IPS-20b (cell line): ENCODE results near the gene IP6K3.

Experiments used
- H3K27ac ChIP-seq: one replicate; pipeline ENCODE4 v1.5.1; 2013; ENCODE audit warnings: low read length
- H3K27me3 ChIP-seq: 2 replicates; pipeline ENCODE4 v1.6.1; 2013; ENCODE audit warnings: mild to moderate bottlenecking, low read length, inconsistent platforms; ENCODE audit not compliant: insufficient read depth
- H3K36me3 ChIP-seq: 2 replicates; pipeline ENCODE4 v1.6.1; 2013; ENCODE audit warnings: low read depth, mild to moderate bottlenecking, inconsistent platforms, low read length, moderate library complexity; ENCODE audit not compliant: insufficient read depth
- H3K4me1 ChIP-seq: 2 replicates; pipeline ENCODE4 v1.6.1; 2013; ENCODE audit warnings: mild to moderate bottlenecking, control low read depth, inconsistent platforms, low read length, moderate library complexity; ENCODE audit not compliant: insufficient read depth
- H3K4me3 ChIP-seq: 2 replicates; pipeline ENCODE4 v1.5.1; 2013; ENCODE audit warnings: mild to moderate bottlenecking, low read length, inconsistent platforms
- H3K9ac ChIP-seq: 2 replicates; pipeline ENCODE4 v1.6.1; 2013; ENCODE audit warnings: low read depth, mild to moderate bottlenecking, inconsistent platforms, low read length, moderate library complexity
- H3K9me3 ChIP-seq: 2 replicates; pipeline ENCODE4 v1.6.1; 2013; ENCODE audit warnings: mild to moderate bottlenecking, low read depth, low read length, inconsistent platforms; ENCODE audit not compliant: insufficient read depth

The IP6K3 gene

DNA sequence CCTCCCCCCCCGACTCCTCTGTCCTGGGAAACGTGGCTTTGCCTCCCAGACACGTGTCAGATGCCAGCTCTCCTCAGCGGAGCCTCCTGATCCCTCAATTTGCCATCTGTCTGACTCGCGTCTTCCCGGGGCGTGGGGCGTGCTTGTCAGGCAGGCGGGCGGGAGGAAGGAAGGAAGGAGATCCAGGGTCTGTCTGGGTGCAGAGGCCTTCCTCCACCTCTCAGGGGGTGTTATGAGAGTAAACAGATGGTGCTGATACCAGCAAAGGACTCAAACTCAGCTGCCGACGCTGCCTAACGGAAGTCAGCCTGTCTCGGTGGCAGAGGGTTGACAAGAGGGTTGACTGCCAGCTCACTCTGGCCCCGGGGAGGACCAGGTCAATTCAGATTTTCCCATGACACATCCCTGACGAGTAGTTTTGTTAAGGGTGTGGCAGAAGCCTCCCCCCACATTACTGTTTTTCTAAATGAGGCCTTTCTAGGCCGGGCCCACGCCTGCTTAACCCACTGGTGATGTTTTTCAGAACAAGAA is 52.2 kb downstream of the IP6K3 start:
- no peak overlapping the region for H3K9ac ChIP-seq
- H3K9me3 ChIP-seq = no peaks in the 10 kb centered on the region
- H3K4me1 ChIP-seq = no peaks in the 10 kb centered on the region
- no peak overlapping the region for H3K27ac ChIP-seq
- no peak overlapping the region for H3K4me3 ChIP-seq
- no peaks in the 10 kb centered on the region for H3K27me3 ChIP-seq
- H3K36me3 ChIP-seq = peaks cover 94% of the 10 kb centered on the region

GRCh38 chr6:33693186-33694105 is 53.3 kb downstream of the IP6K3 start:
- Histone ChIP-seq H3K36me3 (peaks cover 93% of the 10 kb centered on the region), H3K9me3 (no peaks in the 10 kb centered on the region), H3K27ac (no peak overlapping the region), H3K27me3 (no peaks in the 10 kb centered on the region), H3K4me3 (no peak overlapping the region), H3K4me1 (no peaks in the 10 kb centered on the region), H3K9ac (no peak overlapping the region)

- H3K9me3 ChIP-seq = no peaks in the 10 kb centered on the region
- H3K27ac ChIP-seq = no peak overlapping the region
- no peak overlapping the region for H3K9ac ChIP-seq
- no peaks in the 10 kb centered on the region for H3K4me1 ChIP-seq
- H3K27me3 ChIP-seq = no peaks in the 10 kb centered on the region
- no peak overlapping the region for H3K4me3 ChIP-seq
- peaks cover 87% of the 10 kb centered on the region for H3K36me3 ChIP-seq
These were observed 53.9 kb downstream of the IP6K3 start for GRCh38 chr6:33692760-33693158.

DNA sequence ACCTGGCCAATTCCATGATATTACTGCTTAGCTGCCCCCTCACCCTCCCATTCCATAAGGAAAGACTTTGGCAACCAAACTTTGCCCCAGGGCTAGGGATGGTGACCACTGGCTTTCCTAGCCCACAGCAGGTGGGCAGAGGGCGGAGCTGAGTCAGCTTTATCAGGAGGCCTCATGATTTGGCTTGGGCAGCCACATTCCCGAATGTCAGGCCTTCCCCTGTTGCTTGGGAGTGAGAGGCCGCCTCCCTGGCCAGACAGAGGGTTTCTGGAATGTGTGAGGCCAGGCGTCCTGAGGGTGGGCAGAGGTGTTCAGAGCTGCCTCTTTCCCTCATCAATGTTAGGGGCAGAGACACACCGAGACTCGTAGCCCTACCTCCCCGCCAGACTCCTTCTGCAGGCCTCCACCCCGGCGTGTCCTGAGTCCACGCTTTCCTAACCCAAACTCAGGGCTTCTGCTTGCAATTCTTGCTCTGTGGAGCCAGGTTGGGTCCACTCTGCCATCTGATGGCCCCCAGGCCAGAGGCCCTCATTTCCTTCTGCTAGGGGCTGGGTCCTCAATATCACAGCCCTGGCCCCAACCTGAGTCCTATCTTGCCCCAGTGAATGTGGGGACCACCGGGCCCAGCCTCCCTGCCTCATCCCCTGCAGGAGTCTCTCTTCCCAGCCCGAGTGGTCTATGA is 54.5 kb downstream of the IP6K3 start:
- Histone ChIP-seq H3K4me1 (no peaks in the 10 kb centered on the region), H3K9me3 (no peaks in the 10 kb centered on the region), H3K36me3 (peaks cover 87% of the 10 kb centered on the region), H3K27ac (no peak overlapping the region), H3K4me3 (no peak overlapping the region), H3K27me3 (no peaks in the 10 kb centered on the region), H3K9ac (no peak overlapping the region)

DNA sequence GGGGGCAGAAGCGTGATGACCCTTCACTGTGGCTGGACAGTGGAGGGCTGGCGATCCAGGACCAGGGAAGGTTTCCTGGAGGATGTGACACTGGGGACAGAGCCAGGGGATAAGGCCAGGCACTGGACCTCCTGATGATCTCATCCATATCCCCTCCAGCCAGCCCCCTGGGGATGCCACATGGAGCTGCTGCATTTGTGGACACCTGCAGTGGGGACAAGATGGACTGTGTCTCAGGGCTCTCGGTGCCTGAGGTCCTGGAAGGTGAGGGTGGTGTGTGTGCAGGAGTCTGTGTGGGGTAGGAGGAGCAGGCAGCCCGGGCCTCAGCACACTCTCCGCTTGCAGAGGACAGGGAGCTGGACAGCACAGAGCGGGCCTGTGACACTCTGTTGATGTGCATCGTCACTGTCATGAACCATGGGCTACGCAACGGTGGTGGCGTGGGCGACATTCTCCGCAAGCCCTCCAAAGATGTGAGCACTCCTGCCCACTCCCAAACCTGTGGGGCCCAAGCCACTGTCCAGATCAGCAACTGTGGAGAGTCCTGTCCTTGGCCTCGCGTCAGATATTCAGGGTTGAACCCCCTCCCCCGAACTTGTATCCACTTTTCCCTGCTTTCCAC is 55.1 kb downstream of the IP6K3 start:
- H3K4me1 ChIP-seq = no peaks in the 10 kb centered on the region
- no peak overlapping the region for H3K27ac ChIP-seq
- H3K9ac ChIP-seq = no peak overlapping the region
- no peaks in the 10 kb centered on the region for H3K27me3 ChIP-seq
- H3K4me3 ChIP-seq = no peak overlapping the region
- H3K9me3 ChIP-seq = no peaks in the 10 kb centered on the region
- H3K36me3 ChIP-seq = peaks cover 86% of the 10 kb centered on the region

DNA sequence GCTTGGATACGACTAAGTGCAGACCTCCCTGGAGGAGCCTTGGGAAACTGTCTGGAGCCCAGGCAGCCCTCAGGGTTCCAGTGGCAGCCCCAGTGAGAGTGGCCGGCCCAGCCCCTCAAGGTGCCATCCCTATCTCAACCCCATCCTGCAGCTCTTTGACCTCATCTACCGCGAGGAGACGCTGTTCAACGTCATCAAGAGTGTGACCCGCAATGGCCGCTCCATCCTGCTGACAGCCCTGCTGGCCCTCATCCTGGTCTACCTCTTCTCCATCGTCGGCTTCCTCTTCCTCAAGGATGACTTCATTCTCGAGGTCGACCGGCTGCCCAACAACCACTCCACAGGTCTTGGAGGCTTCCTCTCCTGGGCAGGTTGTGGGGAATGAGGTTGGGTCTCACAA is 55.9 kb downstream of the IP6K3 start:
- H3K36me3 ChIP-seq = peaks cover 86% of the 10 kb centered on the region
- H3K9ac ChIP-seq = no peak overlapping the region
- H3K9me3 ChIP-seq = no peaks in the 10 kb centered on the region
- H3K27me3 ChIP-seq = no peaks in the 10 kb centered on the region
- no peak overlapping the region for H3K4me3 ChIP-seq
- no peaks in the 10 kb centered on the region for H3K4me1 ChIP-seq
- H3K27ac ChIP-seq = no peak overlapping the region

- no peak overlapping the region for H3K9ac ChIP-seq
- no peaks in the 10 kb centered on the region for H3K4me1 ChIP-seq
- no peak overlapping the region for H3K4me3 ChIP-seq
- H3K36me3 ChIP-seq = peaks cover 86% of the 10 kb centered on the region
- no peaks in the 10 kb centered on the region for H3K9me3 ChIP-seq
- H3K27me3 ChIP-seq = no peaks in the 10 kb centered on the region
- H3K27ac ChIP-seq = no peak overlapping the region
These were observed 56.8 kb downstream of the IP6K3 start for GRCh38 chr6:33689879-33690278.

GRCh38 chr6:33689148-33689494 is 57.6 kb downstream of the IP6K3 start:
- Histone ChIP-seq H3K9me3 (no peaks in the 10 kb centered on the region), H3K36me3 (peaks cover 86% of the 10 kb centered on the region), H3K27me3 (no peaks in the 10 kb centered on the region), H3K27ac (no peak overlapping the region), H3K4me3 (no peak overlapping the region), H3K9ac (no peak overlapping the region), H3K4me1 (no peaks in the 10 kb centered on the region)

- Histone ChIP-seq H3K27ac (no peak overlapping the region), H3K36me3 (peaks cover 81% of the 10 kb centered on the region)
These were observed 58.1 kb downstream of the IP6K3 start for GRCh38 chr6:33688451-33689147.

GRCh38 chr6:33688006-33688405 is 58.7 kb downstream of the IP6K3 start:
- Histone ChIP-seq H3K27me3 (no peaks in the 10 kb centered on the region), H3K4me3 (no peak overlapping the region), H3K4me1 (no peaks in the 10 kb centered on the region), H3K9ac (no peak overlapping the region), H3K36me3 (peaks cover 79% of the 10 kb centered on the region), H3K9me3 (no peaks in the 10 kb centered on the region), H3K27ac (no peak overlapping the region)

More at GRCh38 chr6:33688451-33689147, 58.1 kb downstream of the IP6K3 start:
- Histone ChIP-seq H3K4me1 (no peaks in the 10 kb centered on the region), H3K9me3 (no peaks in the 10 kb centered on the region), H3K9ac (no peak overlapping the region), H3K4me3 (no peak overlapping the region), H3K27me3 (no peaks in the 10 kb centered on the region)
